ENCODE measurements around the gene IGLL1. TPM values are rescaled to one million over a fixed set of nuclear protein-coding genes. Genes with fewer than 3 reads are reported as not detected.

IGLL1 gene
- polyA plus RNA-seq, 1 donor from 2014 or later, result not detected

DNA sequence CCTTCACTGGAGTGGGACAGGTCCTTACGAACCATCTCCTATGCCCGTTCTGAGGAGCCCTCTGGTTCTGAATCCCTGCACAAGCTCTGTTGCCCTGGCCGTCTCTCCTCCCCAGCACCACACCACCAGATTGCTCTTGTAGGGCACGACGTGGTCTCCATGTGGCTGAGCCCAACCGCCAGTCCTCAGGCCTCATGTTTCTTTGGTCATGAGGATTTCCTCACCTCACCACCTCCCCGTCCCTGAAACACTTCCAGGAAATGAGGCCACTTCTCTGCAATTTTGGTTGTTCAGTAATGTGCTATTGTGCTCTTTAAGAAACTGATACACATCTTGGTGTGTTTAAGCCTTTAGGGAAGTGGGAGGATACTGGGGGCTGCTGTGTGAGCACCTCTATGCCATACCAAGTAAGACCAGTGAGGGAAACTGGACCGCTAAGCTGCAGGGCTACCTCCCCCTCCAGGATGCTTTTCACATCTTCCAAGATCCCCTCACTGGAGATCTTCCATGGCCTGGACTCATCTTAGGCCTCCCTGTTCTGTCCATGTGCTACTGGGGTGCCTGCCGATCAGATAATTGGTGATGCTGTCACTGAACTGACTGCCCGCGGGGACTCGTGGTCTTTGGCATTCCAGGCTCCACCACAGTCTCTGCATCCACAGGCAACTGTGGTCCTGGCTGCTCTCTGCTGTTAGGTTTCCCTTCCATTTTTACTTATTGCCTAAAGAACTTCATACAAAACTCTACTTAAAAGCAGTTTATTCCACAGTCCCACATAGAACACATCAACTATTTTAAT, 30.1 kb upstream of the IGLL1 start:
- Histone ChIP-seq H3K36me3 (ENCODE audit: insufficient read depth, low read length) (no peaks in the 10 kb centered on the region), H3K9me2 (ENCODE audit: insufficient read depth, low read length) (no peaks in the 10 kb centered on the region), H3K9me3 (ENCODE audit: low read length) (no peaks in the 10 kb centered on the region), H3F3A (ENCODE audit: insufficient read depth, low read length, poor library complexity, severe bottlenecking) (no peaks in the 10 kb centered on the region), H3K4me2 (ENCODE audit: low read length) (no peak overlapping the region), H3K27me3 (ENCODE audit: insufficient read depth, low read depth, low read length) (no peaks in the 10 kb centered on the region), H3K79me2 (replicated peaks; ENCODE audit: insufficient read depth, low read length) (no peaks in the 10 kb centered on the region), H2AFZ (ENCODE audit: low read depth, low read length) (no peak overlapping the region), H3K4me3 (ENCODE audit: low read length) (no peak overlapping the region), H3K27ac (ENCODE audit: low read length) (no peak overlapping the region), H3K9ac (ENCODE audit: low read length) (no peak overlapping the region), H4K20me1 (ENCODE audit: insufficient read depth) (no peaks in the 10 kb centered on the region)
- TF ChIP-seq, protein P1, sequence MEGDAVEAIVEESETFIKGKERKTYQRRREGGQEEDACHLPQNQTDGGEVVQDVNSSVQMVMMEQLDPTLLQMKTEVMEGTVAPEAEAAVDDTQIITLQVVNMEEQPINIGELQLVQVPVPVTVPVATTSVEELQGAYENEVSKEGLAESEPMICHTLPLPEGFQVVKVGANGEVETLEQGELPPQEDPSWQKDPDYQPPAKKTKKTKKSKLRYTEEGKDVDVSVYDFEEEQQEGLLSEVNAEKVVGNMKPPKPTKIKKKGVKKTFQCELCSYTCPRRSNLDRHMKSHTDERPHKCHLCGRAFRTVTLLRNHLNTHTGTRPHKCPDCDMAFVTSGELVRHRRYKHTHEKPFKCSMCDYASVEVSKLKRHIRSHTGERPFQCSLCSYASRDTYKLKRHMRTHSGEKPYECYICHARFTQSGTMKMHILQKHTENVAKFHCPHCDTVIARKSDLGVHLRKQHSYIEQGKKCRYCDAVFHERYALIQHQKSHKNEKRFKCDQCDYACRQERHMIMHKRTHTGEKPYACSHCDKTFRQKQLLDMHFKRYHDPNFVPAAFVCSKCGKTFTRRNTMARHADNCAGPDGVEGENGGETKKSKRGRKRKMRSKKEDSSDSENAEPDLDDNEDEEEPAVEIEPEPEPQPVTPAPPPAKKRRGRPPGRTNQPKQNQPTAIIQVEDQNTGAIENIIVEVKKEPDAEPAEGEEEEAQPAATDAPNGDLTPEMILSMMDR (IDR thresholded peaks at IDR 0.05; ENCODE audit: poor library complexity, severe bottlenecking), result no peak
- TF ChIP-seq RAD21 (conservative IDR thresholded peaks at IDR 0.05) (no peak), POLR2AphosphoS5 (IDR thresholded peaks at IDR 0.05) (no peak), EZH2 (IDR thresholded peaks at IDR 0.05; ENCODE audit: borderline replicate concordance, insufficient read depth, low read length, poor library complexity, severe bottlenecking) (no peak), SMC3 (conservative IDR thresholded peaks at IDR 0.05; ENCODE audit: poor library complexity) (no peak), TAF1 (IDR thresholded peaks at IDR 0.05; ENCODE audit: low read depth) (no peak), MXI1 (conservative IDR thresholded peaks at IDR 0.05; ENCODE audit: poor library complexity, severe bottlenecking) (no peak), EP300 (conservative IDR thresholded peaks at IDR 0.05; ENCODE audit: poor library complexity, severe bottlenecking) (no peak)
- TF ChIP-seq, protein P2, sequence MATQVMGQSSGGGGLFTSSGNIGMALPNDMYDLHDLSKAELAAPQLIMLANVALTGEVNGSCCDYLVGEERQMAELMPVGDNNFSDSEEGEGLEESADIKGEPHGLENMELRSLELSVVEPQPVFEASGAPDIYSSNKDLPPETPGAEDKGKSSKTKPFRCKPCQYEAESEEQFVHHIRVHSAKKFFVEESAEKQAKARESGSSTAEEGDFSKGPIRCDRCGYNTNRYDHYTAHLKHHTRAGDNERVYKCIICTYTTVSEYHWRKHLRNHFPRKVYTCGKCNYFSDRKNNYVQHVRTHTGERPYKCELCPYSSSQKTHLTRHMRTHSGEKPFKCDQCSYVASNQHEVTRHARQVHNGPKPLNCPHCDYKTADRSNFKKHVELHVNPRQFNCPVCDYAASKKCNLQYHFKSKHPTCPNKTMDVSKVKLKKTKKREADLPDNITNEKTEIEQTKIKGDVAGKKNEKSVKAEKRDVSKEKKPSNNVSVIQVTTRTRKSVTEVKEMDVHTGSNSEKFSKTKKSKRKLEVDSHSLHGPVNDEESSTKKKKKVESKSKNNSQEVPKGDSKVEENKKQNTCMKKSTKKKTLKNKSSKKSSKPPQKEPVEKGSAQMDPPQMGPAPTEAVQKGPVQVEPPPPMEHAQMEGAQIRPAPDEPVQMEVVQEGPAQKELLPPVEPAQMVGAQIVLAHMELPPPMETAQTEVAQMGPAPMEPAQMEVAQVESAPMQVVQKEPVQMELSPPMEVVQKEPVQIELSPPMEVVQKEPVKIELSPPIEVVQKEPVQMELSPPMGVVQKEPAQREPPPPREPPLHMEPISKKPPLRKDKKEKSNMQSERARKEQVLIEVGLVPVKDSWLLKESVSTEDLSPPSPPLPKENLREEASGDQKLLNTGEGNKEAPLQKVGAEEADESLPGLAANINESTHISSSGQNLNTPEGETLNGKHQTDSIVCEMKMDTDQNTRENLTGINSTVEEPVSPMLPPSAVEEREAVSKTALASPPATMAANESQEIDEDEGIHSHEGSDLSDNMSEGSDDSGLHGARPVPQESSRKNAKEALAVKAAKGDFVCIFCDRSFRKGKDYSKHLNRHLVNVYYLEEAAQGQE (IDR thresholded peaks at IDR 0.05; ENCODE audit: borderline replicate concordance), result no peak

DNA sequence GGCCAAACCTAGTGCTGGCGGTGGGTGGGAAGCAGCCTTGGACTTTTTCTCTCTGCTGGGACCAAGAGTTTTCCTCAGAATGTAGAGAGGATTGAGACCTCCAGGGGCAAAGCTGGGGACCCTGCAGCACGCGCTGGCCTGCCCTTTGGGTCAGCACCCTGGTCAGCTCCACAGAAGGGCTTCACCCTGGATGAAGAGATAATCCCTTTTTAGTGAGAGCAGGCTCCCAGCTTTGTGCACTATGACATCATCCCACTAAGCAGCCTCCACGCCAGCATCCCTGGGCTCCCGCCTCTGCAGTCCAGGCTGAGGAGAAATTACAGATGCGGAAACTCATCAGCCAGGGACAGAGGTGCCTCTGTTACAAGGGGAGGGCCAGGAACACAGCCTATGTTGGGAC, 28.5 kb upstream of the IGLL1 start:
- Histone ChIP-seq H3K4me3 (ENCODE audit: low read length) (no peak overlapping the region), H3K27ac (ENCODE audit: low read length) (no peak overlapping the region), H3K9me3 (ENCODE audit: low read length) (no peaks in the 10 kb centered on the region), H2AFZ (ENCODE audit: low read depth, low read length) (no peak overlapping the region), H3K27me3 (ENCODE audit: insufficient read depth, low read depth, low read length) (no peaks in the 10 kb centered on the region), H3K9me2 (ENCODE audit: insufficient read depth, low read length) (no peaks in the 10 kb centered on the region), H3K79me2 (replicated peaks; ENCODE audit: insufficient read depth, low read length) (no peaks in the 10 kb centered on the region), H4K20me1 (ENCODE audit: insufficient read depth) (no peaks in the 10 kb centered on the region), H3K4me2 (ENCODE audit: low read length) (no peak overlapping the region), H3F3A (ENCODE audit: insufficient read depth, low read length, poor library complexity, severe bottlenecking) (no peaks in the 10 kb centered on the region), H3K9ac (ENCODE audit: low read length) (no peak overlapping the region), H3K36me3 (ENCODE audit: insufficient read depth, low read length) (no peaks in the 10 kb centered on the region)
- TF ChIP-seq TAF1 (IDR thresholded peaks at IDR 0.05; ENCODE audit: low read depth) (no peak), EZH2 (IDR thresholded peaks at IDR 0.05; ENCODE audit: borderline replicate concordance, insufficient read depth, low read length, poor library complexity, severe bottlenecking) (no peak)
